Brain pericyte (primary cell): ENCODE results near the gene HSPA12A.
A peak's percentile ranks its signal among the peaks of the same experiment; 100 is the strongest.

Experiments
- DNase-seq: peaks from one replicate; pipeline ENCODE4 v3.0.0-alpha.2; 2012; ENCODE audit warnings: low read depth, low spot score

Gene HSPA12A

GRCh38 chr10:116743266-116744064 is 1.1 kb upstream of the HSPA12A start:
- DNase-seq = peak; percentile 5

GRCh38 chr10:116741391-116742351 is 695 bp downstream of the HSPA12A start:
- no peak for DNase-seq

DNA sequence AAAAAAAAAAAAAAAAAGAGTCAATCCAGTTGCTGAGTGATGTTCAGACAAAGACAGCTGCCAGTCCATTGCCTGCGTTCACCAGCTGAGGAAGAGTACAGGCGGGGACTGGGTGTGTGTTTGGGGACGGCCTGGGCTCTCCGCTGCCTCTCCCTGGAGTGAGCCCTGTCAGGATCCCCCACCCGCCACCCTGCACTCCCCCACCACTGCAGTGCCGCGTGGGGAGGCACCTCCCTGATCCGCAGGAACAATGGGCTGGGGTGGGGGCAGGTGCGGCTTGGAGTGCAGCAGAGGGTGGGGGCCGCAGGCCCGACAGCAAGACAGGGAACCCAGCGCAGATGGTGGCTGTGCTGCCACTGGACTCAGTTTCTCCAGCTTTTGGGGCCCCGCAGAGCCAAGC is 1.4 kb downstream of the HSPA12A start:
- DNase-seq = no peak

- no peak for DNase-seq
Measured at GRCh38 chr10:116738339-116738738, 4.0 kb downstream of the HSPA12A start.

GRCh38 chr10:116737627-116738327 is 4.6 kb downstream of the HSPA12A start:
- no peak for DNase-seq

DNA sequence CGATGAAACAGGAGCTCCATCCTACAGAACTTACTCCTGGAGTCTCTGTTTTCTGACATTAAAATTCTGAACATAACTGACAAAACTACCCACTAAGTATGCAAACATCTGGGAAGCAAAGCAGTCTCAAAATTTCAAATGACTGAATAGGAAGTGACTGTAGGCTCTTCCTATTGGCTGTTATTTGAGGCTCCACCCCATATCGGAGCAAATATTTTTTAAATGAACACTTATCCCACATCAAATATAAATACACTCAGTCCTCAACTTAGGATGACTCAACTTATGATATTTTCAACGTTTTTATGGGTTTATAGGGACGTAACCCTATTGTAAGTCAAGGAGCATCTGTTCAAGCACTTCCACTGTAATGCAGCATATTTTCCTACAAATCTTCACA is 8.8 kb downstream of the HSPA12A start:
- DNase-seq = no peak

- DNase-seq = no peak
Measured at GRCh38 chr10:116732573-116732972, 9.8 kb downstream of the HSPA12A start.

DNA sequence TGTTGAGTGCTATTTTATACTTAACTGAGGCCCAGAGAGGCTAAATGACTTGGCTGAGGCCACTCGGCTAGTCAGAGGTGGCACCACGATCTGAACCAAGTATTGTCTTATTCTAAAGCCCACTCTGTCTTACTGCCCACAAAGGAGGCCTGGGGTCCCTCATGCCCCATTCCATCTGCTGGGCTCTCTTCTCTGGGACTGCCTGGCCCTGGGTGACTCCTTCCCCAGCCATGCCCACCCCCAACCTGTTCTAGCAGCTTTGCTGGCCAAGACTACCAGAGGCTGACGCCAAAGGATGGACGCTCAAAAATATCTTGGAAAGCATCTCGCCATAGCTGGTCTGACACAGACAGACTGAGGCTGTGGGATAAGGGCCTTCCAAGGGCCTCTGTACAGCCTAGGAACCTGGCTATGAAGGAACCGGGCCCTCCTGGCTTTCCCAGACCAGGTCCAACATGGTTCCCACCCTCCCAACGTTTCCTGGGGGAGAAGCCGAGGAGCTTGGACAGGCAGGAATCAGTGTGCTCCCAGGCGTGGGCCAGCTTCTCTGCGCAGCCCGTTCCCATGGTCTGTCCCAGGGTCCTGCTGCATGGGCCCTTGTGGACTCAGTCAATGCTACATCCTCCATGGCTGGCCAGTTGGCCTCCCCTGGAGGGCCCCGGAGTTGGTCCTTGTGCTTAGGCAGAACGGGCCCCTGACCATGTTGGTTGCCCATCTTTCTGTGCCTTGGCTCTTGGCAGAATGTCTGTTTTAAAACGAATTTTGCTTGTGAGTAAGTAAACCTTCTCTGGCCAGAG is 11.7 kb downstream of the HSPA12A start:
- no peak for DNase-seq

DNA sequence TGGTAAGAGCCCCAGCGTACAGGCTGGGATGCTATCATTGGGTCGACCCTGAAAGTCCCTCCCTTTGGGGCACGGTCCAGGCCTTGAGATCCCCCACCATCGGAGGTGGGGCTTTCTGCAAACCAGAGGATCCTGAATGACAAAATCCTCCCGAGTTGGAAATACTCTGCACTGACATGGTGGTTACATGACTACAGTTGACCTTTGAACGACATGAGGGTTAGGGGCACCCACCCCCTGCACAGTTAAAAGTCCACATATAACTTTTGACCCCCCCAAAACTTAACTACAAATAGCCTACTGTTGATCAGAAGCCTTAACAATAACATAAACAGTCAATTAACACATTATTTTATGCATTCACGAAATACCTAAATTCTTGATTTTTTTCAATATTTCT is 13.1 kb downstream of the HSPA12A start:
- DNase-seq = no peak

GRCh38 chr10:116728526-116729096 is 13.8 kb downstream of the HSPA12A start:
- DNase-seq = no peak

DNA sequence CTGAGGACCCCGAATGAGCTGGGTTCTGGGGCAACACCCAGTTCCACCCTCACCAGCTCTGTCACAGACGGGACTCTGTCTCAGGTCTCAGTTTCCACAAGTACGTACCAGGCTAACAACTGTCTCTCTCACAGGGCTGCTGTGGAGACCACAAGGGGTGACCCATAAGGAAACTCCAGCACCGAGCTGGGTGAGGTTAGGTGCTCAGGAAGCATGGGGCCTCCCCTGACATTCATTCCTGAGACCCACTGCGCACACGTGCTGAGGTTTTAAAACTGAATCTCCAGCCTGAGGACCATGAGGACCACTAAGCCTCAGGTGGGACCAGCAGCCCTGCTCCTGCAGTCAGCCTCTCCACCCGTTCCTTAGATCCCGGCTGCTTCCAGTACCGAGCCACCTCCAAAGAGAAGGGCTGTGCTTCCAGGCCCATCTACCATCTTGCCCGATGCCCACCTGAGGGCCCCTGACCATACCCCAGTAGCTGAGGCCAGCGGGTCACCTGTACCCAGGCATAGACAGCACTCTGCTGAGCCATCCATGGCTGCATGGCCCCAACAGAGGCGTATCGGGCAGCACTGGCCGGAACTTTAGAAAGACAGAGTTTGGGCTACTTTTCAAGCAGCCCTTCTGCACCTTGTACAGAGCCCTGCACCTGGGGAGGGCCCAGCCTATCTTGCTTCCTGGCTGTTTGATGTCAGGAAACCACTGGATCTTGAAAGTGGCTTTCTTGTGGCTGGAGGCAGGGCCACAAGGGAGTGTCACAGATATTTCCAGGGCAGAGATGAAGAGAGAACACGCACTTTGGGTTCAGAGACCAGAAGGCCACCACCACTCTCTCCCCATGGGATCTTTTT is 18.7 kb downstream of the HSPA12A start:
- no peak for DNase-seq

DNA sequence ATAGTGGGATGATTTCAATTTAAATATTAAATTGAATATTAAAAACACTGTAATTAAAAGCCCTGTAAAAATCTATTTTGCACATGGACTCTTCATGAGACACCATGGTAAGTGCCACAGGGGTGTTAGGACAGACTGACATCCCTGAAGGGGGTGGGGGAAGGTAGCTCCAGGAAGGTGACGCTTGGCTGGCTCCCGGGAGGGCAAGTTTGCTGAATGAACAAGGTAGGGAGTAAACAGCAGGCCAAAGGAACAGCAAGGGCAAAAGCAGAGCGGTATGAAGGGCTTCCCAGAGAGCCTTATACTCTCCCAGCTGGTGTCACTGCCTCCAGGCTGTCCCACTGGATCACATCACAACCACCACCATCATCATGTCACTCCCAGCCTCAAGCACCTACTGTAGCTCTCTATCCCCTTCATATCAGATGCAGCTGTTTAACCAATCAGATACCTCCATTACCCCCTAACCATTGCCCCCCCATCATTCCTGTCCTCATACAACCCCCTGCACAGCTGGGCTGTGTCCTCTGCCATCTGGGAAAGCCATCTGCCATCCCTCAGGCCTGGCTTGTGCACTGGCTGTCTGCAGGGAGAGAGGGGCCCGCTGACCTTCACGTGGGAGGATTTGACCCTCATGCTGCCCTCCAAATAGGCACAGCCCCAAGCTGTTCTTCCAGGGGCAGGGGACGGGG is 19.5 kb downstream of the HSPA12A start:
- no peak for DNase-seq

DNA sequence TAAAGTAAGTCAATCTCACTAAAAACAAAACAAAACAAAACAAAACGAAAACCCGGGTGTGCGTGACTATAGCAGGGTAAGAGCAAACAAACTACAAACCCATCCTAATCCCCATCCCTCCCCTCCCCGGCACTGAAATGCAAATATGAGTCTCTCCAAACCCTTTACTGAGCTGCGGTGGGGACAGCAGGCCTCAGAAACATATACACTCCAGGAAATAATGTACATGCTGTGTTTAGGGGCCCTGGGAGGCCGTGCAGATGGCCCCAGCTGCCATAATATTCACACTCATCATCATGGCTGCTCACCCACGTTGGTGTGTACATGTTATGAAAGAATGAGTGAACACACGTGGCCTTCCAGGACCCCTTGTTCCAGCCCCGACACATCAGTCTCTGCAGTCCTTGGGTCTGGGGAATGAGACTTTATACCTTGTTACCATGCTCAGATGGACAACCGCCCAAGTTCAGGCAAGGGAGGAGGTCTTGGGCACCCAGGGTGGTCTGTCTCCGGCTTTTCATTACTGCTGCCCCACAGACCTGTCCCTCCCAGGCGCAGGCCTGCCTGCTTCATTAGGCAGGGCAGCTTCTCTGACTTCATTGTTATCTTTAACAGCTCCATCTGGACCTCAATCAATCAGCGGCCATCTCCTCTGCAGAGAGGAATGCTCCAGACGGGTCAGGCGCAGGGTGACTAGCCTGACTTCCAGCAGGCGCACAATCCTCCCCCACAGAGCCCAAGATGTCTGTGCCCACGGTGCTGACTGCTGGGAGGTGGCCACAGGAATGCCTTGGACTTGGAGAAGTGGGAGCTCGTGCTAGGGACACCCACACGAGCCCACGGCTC is 20.6 kb downstream of the HSPA12A start:
- DNase-seq = no peak

GRCh38 chr10:116720668-116721546 is 21.5 kb downstream of the HSPA12A start:
- DNase-seq = no peak

DNA sequence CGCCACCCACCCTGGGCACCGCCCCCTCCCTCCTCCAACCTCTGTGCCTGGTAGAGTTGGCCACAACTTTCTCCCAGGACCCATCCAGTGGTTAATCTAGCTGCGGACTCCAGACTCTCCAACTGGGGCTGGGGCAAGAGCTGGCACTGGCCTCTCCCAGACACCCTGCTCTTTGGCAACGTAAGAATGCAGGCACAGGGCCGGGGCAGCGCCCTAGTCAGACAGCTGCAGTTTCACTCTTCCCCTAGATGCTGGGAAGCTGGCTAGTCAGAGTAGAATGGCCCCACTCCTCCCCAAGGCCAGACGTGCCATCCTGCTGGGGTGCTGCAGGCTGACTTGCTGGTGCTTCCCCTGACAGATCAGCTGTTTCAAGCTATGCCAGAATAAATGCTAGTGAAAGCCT is 22.1 kb downstream of the HSPA12A start:
- DNase-seq = no peak

- no peak for DNase-seq
Measured at GRCh38 chr10:116719804-116720203, 22.6 kb downstream of the HSPA12A start.

DNA sequence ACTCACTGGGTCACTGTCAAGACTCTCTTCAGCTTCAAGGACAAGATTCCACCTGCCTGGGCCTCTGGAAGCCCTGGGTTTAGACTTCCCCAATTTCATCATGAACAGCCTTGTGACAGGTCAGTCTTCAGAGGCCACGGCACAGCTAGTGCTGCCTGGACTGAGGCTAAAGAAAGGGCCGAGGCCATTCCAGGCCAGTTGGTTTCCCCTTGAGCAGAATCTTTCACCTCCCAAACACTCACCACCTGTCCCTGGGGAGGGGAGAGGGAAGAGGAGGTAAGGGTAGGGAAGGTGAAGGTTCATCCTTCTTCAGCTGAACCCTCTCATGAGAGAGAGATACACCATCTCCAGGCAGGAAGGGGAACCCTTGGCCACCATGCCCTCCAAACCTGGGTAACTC is 24.3 kb downstream of the HSPA12A start:
- no peak for DNase-seq
